RPMI7951 (cell line): ENCODE measurements around the gene LPP. TPM values are rescaled to one million over a fixed set of nuclear protein-coding genes. Genes with fewer than 3 reads are reported as not detected.

ENCODE experiments used
- DNase-seq: peaks from one replicate; pipeline ENCODE4 v3.0.0-alpha.2; 2012; ENCODE audit warnings: low read depth
- total RNA-seq: library from RNA; depleted of rRNA; stranded (reverse); fragments of >200 nt; shearing (Covaris generic); gene quantifications from 2 replicates; pipeline ENCODE4 v1.2.3, GENCODE V29; 2014

Gene LPP
- total RNA-seq, 1 experiment from 2014 or later: 30.2 TPM

- no peak for DNase-seq
Observed at GRCh38 chr3:188326111-188326510, 172.2 kb downstream of the LPP start.

DNA sequence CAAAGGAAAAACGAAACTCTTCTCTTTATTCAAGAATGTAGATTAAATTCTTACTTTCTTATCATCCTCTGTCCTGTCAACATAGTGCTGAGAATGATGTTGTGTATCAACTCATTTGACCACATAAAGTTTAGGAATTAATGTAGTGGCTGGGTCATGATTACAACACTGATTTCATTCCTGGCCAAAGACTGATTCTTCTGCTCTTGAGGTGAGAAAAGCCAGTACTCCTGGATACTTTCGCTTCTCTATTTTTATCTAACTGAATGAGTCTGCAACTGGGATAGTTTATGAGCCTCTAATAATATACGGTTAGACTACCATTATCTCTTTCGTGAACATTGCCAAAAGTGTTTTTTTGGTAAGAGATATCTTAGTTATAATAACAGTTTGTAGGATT, 173.0 kb downstream of the LPP start:
- DNase-seq: no peak

GRCh38 chr3:188327433-188327832, 173.5 kb downstream of the LPP start:
- DNase-seq: no peak

- no peak for DNase-seq
Observed at GRCh38 chr3:188330138-188330537, 176.2 kb downstream of the LPP start.

GRCh38 chr3:188331166-188331565, 177.2 kb downstream of the LPP start:
- no peak for DNase-seq

DNA sequence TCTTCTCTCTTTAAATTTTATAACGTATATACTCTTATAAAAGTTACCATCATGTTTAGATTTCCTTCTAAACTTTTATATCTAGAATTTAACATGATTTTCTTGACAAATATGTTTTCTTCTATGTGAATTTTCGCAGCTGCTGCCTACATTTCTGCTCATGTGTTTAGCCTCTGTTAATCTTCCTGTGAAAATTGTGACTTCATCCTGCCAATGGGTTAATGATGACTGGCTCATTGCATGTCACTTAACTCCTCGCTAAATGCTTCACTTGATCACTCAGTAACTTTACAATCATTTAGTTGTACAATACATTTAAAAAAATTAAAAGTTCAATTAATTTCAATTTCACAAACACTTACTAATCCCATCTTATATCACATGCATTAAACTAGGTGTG, 178.1 kb downstream of the LPP start:
- no peak for DNase-seq

DNA sequence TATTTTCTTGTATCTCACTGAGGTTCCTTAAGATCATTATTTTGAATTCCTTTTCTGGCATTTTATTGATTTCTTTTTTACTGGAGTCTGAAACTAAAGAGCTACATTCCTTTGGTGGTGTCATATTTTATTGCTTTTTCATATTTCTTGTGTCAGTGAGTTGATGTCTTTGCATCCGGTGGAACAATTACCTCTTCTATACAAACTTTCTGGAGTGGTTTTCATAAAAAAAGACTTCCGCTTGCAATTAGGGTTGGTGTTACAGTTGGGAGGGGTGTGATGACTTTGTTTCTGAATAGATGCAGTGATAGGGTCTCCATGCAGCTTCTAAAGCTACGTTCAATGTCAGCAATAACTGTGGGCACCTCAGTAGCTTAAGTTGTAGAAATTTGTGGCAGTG, 181.7 kb downstream of the LPP start:
- no peak for DNase-seq

DNA sequence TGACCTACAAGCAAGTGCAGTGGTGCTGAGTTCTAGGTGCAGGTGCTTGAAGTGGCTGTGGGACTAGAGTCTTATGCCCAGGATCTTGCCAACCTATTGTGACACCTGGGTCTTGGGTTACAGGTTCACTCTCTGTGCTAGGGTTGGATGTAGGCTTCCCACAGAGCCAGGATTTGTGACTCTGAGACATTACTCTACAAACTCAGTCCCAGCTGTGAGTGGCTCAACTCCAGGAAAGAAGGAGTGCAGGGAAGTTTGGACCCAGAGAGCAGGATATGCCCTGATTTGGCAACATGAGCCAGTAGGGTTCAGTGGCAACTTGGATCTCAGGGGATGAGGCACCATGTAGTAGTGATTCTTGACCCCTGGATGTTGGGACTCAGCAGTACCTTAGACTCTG, 182.2 kb downstream of the LPP start:
- DNase-seq: no peak

- no peak for DNase-seq
Observed at GRCh38 chr3:188337232-188337631, 183.3 kb downstream of the LPP start.

DNA sequence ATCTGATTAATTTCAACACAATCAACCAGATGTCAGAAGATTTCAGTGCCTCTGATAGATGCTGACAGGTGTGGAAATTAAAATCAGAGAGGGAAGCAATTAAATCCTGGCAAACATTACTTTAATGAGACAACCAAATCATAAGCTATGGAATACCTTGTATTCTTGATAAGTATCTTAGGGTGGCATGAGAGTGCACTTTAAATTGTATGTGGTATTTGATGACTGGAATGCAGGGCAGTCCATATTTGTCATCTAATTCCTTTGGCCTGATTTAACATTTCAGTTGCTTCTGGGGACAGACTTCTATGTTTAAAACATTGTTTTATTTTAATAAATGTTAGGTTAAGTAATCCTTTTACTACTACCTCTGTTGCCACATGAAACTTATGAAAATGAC, 184.1 kb downstream of the LPP start:
- peak; percentile 20 for DNase-seq

- DNase-seq: no peak
Observed at GRCh38 chr3:188339410-188340295, 185.7 kb downstream of the LPP start.

GRCh38 chr3:188341501-188341900, 187.5 kb downstream of the LPP start:
- DNase-seq: no peak

DNA sequence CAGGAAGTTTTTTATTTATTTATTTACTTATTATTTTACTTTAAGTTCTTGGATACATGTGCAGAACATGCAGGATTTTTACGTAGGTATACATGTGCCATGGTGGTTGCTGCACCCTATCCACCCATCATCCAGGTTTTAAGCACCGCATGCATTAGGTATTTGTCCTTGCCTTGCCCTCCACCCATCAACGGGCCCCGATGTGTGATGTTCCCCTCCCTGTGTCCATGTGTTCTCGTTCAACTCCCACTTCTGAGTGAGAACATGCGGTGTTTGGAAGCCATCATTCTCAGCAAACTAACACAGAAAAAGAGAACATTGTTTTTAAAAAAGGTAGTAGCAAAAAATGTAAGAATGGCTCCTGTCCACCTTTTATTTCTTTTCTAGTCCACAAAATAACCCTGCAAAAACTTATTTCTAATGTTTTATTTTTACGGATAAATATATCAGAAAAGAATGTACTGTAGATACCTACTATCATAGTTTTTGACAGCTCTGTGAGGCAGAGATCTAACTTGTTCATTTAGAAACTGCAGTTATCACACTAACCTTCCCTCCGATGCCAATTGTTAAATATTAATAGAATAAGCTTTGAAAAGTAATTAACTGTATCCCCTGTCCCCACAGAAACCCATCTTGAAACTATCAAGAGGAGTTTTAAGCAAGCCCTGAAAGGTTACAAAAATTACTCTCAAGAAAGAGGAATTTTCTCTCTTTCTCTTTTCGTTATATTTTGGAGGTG, 189.2 kb downstream of the LPP start:
- no peak for DNase-seq

GRCh38 chr3:188343894-188344293, 189.9 kb downstream of the LPP start:
- no peak for DNase-seq

- peak; percentile 27 for DNase-seq
Observed at GRCh38 chr3:188345223-188345622, 191.3 kb downstream of the LPP start.

DNA sequence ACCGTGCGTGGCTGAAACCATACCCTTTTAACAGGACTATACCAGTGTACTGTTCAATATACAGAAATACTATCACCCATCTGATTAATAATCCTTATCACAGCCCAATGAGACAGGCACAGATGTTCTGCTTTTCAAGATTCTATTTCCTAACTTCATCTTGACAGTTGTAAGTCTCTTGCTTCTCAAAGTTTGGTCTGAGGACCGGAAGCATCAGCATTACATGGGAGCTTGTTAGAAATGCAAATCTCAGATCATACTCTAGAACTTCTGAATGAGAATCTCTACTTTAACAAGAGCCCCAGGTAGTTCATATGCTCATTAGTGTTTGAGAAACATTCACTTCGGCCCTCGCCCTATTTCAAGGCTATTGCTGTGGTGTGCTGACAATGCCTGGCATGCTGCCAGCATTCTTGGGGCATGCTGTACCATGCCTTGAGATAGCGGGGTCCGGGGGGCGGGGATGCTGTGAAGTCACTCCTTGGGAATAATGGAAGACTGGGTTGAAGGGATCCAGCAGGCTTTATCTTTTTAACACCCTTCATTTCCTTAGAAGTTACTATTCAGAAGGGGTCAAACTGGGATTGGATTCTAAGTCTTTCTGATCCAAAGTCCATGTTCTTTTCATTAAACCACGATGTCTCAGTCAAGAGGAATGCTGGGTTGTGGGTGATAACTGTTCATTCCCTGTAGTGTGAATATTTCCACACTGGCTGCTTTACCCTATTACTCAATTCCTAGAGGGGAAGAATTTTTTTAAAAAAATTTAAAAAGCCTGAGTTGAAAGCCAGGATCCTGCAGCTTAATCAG, 194.7 kb downstream of the LPP start:
- peak; percentile 88 for DNase-seq

GRCh38 chr3:188349351-188349901, 195.5 kb downstream of the LPP start:
- no peak for DNase-seq

DNA sequence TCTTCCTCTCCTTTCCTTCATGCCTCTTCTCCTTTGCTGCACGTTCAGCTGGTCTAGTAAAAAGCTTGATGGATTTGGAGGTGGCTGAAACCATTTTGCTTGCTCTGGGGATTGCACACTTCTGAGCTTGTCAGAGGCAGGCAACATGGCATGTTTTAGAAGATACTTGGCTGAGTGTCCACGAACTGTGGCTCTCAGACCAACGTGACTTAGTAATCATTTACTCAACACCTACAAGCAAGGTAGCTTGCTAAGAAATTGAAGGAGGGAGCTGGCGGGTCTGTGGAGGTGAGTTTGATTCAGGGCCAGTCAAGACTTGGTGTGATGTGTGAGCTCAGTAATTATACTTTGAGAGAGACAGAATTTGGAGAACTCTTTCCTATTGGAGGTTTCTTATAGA, 196.0 kb downstream of the LPP start:
- no peak for DNase-seq

DNA sequence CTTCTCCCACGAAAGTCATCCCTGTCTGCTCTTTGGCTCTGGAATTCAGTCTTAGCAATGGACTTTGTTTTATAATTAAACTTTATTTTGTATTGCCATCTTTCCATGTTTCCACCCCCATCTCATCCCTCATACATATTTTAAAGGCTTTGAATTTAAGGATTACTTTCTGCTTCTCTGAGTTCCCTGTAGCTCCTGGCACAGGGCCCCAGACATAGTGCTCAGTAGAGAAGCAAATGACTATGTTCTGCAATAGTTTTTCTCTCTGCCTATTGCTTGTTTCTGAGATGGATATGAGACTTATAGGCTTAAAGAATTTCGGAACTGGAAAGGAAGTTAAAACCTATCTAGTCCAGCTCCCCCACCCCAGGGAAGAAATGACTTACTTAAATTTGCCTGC, 197.0 kb downstream of the LPP start:
- no peak for DNase-seq

GRCh38 chr3:188351648-188352047, 197.7 kb downstream of the LPP start:
- DNase-seq: no peak

GRCh38 chr3:188352196-188352927, 198.4 kb downstream of the LPP start:
- DNase-seq: no peak
